HG02610 (cell line): ENCODE measurements around the gene HCFC1R1.

Source experiments
- ATAC-seq: cut with Tn5 transposase; IDR thresholded peaks from one replicate; pipeline ENCODE4 v1.9.1; 2021; ENCODE audit warnings: mild to moderate bottlenecking, moderate library complexity; ENCODE audit not compliant: unreplicated experiment

HCFC1R1 gene

DNA sequence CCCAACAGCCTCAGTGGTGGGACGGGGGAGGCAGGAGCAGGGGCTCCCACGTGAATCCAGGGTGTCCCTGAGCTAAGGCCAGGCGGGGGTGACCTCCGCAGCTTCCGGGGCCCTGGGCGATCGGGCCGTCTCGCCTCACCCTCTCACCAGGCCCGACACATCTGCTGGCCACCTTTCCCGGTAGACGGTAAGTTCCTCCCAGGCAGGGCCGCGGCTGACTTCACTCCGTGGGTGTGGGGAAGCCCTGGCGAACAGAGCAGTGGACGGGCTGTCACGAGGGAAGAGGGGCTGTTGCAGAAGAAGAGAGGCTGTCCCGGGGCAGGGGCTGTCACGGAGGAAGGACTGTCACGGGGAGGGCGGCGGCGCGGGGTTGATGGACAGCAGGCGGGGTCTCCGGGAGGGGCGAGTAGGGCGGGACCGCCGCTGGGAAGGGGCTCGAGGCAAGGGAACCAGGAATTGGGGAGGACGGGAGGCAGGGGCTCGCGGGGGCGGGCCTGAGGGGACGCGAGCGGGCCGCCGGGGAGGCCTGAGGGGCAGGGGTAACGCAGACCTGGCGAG is 44.0 kb downstream of the HCFC1R1 start:
- no peak for ATAC-seq

DNA sequence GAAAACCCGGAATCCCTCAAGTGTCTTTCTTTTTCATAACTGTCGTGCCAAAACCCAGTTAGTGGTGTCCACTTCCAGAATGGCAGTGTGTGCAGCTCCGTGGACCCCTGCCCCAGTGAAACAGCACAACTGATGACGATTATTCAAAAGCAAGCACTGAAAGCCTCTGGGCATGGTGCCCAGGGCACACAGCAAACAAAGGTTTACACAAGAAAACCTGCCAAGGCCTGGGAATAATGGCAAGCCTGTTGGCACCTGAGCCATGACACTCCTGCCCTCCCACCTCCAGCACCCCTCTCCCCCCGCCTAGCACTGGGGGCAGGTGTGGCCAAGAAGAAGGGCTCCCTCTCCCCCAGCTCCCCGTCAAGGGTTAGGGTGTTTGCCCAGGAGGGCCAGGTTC is 46.3 kb downstream of the HCFC1R1 start:
- no peak for ATAC-seq

DNA sequence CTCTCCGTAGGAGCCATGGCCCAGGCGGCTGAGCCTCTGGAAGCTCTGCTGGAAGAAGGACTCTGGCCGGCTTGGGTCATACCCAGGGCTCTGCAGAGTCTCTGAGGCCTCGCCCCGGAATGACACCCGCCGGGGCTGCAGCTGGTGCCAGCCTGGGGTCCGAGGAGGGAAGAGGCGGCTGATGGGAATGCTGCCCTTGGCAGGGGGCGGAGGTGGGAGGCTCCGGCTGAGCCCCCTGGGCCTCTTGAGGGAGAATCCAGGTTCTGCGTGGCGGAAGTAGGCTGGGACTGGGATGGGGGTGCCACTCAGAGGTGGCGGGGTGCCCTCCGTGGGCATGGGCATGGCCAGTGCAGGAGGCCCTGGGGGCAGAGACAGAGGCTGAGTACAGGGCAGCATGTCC is 47.1 kb downstream of the HCFC1R1 start:
- ATAC-seq: no peak

DNA sequence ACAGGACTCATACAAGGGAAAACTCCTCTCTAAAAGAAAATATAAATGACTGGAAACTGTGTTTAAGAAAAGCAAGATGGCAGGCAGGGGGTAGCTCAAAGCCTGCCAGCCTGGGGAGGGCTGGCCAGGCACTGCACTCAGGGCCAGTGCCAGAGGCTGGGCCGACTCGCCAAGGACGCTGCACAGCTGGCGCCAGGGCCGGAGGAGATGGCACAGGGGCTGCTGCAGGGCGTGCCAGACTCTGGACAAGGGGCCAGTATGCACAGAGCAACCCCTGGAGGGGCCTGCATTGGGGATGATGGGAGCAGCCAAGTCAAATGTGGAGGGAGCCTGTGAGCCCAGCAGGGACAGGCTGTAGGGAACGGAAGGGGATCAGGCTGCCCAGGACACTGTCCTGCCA is 47.5 kb downstream of the HCFC1R1 start:
- ATAC-seq: no peak

DNA sequence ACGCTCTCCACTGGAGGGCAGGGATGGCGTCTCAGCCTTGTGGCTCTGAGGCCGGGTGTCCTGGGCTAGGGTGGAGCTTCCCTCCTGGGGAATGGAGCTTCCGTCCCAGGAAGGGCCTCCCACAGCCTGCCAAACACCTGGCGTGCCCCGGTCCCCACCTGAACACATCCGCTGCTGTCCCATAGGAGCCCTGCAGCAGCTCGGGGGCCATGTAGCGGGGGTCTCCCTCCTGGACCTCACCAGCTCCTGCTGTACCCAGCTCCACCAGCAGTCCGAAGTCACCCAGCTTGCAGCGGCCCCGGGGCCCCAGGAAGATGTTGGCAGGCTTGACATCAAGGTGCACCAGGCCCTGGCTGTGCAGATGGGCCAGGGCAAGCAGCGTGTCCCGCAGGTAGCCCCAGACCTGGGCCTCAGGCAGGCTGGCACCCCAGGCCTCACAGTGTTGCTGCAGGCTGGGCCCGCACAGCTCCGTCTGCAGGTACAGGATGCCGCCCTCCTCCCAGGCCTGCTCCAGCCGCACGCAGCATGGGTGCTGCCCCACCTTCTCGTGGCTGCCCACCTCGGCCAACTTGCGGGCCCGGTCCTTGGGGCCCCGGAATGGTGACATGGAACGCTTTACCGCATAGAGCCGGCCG is 48.5 kb downstream of the HCFC1R1 start:
- no peak for ATAC-seq

DNA sequence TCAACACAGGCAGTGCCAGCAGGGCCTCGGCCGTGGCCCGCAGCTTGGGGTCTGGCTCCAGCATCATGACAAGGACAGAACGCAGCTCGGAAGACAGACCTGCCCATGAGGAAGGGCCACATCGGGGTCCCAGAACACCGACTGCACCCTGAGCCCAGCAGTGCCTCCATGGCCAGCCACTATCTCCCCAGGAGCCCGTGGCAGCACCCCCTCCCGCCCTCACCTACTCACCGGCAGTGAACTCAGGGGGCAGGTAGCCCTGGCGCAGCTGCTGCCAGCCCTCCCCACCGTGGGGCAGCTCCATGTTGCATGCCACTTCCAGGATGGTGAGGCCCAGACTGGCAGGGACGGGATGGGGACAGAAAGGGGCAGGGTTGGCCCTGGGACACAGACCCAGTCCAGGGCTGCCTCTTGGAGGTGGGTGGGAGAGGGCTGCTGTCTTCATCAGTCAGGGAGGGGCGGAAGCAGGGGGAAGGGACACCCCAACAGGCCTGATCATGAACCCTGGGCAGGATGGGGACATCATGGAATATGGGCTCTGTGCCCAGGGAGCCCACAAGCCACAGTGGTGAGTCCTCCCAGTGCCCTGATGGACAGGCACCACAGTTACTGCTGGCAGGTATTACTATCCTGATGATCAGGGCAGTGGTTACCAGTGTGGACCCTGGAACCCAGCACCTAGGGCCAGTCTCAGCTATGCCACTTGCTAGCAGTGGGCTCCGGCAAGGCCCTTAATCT is 49.3 kb downstream of the HCFC1R1 start:
- ATAC-seq: no peak

DNA sequence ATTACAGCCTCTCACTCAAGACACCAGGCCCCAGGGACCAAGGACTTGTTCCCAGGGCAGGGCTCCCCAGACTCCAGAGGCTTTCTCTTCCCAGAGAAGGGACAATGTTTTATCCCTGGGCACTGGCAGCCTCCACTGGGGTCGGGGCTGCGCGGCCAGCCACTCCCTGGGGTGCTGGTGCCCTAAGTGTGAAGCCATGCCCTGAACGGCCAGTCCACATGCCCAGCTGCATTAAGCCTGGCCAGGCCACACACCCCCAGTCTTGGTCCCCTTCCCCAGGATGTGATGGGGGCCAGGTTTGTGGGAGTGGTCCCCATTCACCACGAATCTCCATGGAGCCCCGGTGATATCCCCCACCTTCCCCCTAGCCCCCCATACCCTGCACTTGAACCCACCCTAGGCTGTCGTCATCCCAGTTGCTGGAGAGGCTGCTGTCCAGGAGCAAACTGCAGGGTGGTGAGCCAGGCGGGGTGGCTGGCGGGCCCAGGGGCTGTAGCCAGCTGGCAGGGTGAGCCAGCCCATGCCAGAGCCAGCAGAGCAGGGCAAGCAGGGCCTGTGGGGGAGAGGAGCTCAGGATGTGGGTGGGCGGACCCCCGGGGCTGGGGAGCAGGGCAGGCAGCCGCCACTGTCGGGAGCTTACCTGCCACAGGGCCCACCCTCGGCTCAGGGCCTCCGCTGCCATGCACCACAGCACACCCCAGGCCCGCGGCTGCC is 50.0 kb downstream of the HCFC1R1 start:
- ATAC-seq: no peak

DNA sequence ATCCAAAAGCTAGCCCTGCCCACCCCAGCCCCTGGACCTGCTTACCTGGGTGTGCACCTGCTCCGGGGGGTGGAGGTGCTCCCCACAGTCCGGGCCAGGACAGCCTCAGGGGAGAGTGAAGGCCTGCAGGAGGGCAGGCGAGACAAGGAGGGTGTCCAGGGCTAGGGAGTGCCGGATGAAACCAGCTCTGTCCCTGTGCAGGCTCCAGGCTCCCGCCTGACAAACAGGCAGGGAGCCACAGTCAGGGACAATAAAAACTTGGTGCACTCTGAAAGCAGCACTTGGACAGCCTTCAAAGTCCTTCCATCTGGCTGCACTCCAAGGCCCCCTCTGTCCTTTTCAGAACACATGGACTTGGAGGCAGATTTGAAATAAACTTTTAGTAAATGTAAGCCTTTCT is 50.6 kb downstream of the HCFC1R1 start:
- no peak for ATAC-seq
